ENCODE measurements around the gene KYNU. TPM values are rescaled to one million over a fixed set of nuclear protein-coding genes. Genes with fewer than 3 reads are reported as not detected.

Gene KYNU
- total RNA-seq, 2 donors from 2014 or later, result 1.8 to 14.3 TPM

DNA sequence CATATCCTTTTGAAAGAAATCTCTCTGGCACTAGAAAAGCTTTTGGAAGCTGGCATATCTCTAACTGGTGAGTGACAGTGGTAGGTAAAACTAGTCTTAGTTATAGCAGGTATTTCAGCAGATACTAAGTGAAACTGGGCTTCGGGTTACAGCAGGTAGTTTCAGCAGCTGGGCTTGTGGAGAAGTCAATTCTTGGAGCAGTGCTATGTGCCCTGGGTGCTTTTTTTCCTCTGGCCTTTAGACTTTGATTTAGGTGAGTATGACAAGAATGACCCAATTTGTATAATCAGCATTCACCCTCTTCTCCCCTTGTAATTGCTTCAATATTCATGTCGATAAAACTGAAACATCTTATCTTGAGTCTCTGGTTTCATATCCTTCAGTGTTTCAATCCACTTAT is 123.1 kb downstream of the KYNU start:
- H3K27ac ChIP-seq, result no peak overlapping the region
- ATAC-seq (ENCODE audit: insufficient number of reproducible peaks, low FRiP score, low read depth), result no peak
- no peaks in the 10 kb centered on the region for H3K9me3 ChIP-seq
- no peak for DNase-seq (ENCODE audit: low spot score)
- H3K4me3 ChIP-seq, result no peak overlapping the region
- no peaks in the 10 kb centered on the region for H3K4me1 ChIP-seq (ENCODE audit: control insufficient read depth in 1 of 2, low read depth in 2 of 2)
- H3K36me3 ChIP-seq, result no peaks in the 10 kb centered on the region
- TF ChIP-seq CTCF (IDR thresholded peaks at IDR 0.05), result no peak
- H3K27me3 ChIP-seq (replicated peaks; ENCODE audit: insufficient read depth), result no peaks in the 10 kb centered on the region

DNA sequence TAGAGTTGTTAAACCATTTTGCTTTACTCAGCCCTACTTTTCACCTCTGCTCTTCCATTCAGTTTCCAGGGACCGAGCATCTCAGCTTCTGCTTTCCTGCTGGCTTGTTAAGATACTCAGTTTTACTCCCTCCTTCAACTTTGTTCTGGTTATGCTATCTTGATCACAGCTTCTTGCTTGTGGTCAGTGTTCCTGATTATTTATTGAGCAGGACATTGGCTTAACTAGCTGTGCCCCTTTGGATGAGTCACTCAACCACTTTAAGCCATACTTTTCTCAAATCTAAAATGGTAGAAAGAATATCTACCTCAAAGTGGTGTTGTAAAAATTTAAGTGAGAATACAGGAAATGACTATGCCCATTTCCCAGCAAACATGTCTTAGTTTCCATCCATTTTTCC is 124.0 kb downstream of the KYNU start:
- Histone ChIP-seq H3K9me3 (no peaks in the 10 kb centered on the region), H3K36me3 (no peaks in the 10 kb centered on the region), H3K4me1 (ENCODE audit: control insufficient read depth in 1 of 2, low read depth in 2 of 2) (no peaks in the 10 kb centered on the region), H3K27ac (no peak overlapping the region), H3K4me3 (no peak overlapping the region), H3K27me3 (replicated peaks; ENCODE audit: insufficient read depth) (no peaks in the 10 kb centered on the region)
- DNase-seq (ENCODE audit: low spot score), result no peak
- no peak for ATAC-seq (ENCODE audit: insufficient number of reproducible peaks, low FRiP score, low read depth)
- no peak for TF ChIP-seq CTCF (IDR thresholded peaks at IDR 0.05)

DNA sequence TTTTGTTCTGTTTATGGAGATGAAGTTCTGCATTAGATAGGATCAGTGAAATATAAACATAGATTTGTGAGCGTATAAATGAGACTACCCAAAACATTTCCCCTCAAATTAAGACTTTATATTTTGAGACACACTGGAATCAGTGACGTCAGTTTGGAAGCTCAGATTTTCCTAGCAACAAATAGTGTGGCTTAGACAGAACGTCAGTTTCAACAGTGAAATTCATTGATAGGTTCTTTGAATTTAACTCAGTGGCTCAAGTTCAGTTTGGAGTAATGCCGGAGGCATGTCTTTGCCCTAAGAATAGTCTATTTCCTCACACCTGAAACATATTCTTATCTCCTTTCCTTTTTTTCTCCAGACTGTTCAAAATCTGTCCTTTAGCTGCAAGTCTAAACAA is 138.2 kb downstream of the KYNU start:
- Histone ChIP-seq H3K4me1 (ENCODE audit: control insufficient read depth in 1 of 2, low read depth in 2 of 2) (no peaks in the 10 kb centered on the region), H3K36me3 (no peaks in the 10 kb centered on the region), H3K27ac (no peak overlapping the region), H3K27me3 (replicated peaks; ENCODE audit: insufficient read depth) (no peaks in the 10 kb centered on the region), H3K4me3 (no peak overlapping the region), H3K9me3 (no peaks in the 10 kb centered on the region)
- ATAC-seq (ENCODE audit: insufficient number of reproducible peaks, low FRiP score, low read depth), result no peak
- no peak for TF ChIP-seq CTCF (IDR thresholded peaks at IDR 0.05)
- no peak for DNase-seq (ENCODE audit: low spot score)

GRCh38 chr2:143026411-143027054 is 149.1 kb downstream of the KYNU start:
- TF ChIP-seq CTCF (IDR thresholded peaks at IDR 0.05), result no peak
- no peaks in the 10 kb centered on the region for H3K9me3 ChIP-seq
- ATAC-seq (ENCODE audit: insufficient number of reproducible peaks, low FRiP score, low read depth) (no peak), DNase-seq (ENCODE audit: low spot score) (no peak)
- H3K27ac ChIP-seq, result no peak overlapping the region
- H3K4me3 ChIP-seq, result no peak overlapping the region
- peaks cover 0 to 8% of the 10 kb centered on the region in 2 donors for H3K4me1 ChIP-seq (ENCODE audit: control insufficient read depth in 1 of 2, low read depth in 2 of 2)
- H3K36me3 ChIP-seq, result no peaks in the 10 kb centered on the region
- H3K27me3 ChIP-seq (replicated peaks; ENCODE audit: insufficient read depth), result no peaks in the 10 kb centered on the region

GRCh38 chr2:143029141-143029540 is 151.7 kb downstream of the KYNU start:
- no peak overlapping the region for H3K4me3 ChIP-seq
- no peak overlapping the region for H3K27ac ChIP-seq
- no peak for ATAC-seq (ENCODE audit: insufficient number of reproducible peaks, low FRiP score, low read depth)

More at GRCh38 chr2:143029141-143029540, 151.7 kb downstream of the KYNU start:
- no peaks in the 10 kb centered on the region for H3K36me3 ChIP-seq
- H3K27me3 ChIP-seq (replicated peaks; ENCODE audit: insufficient read depth), result no peaks in the 10 kb centered on the region
- no peak for TF ChIP-seq CTCF (IDR thresholded peaks at IDR 0.05)
- peaks cover 0 to 8% of the 10 kb centered on the region in 2 donors for H3K4me1 ChIP-seq (ENCODE audit: control insufficient read depth in 1 of 2, low read depth in 2 of 2)
- DNase-seq (ENCODE audit: low spot score), result no peak
- H3K9me3 ChIP-seq, result no peaks in the 10 kb centered on the region
